ENCODE results near the gene MESP1.

GRCh38 chr15:89794627-89795241 lies 43.7 kb upstream of the MESP1 start:
- TF ChIP-seq TAF1 (IDR thresholded peaks at IDR 0.05; ENCODE audit: borderline replicate concordance, low read depth, low read length) (no peak), POLR2AphosphoS5 (IDR thresholded peaks at IDR 0.05; ENCODE audit: low read depth, low read length) (no peak)

All from GM12892 (cell line).